Measurements from ENCODE around the gene PLA2G2C.

- no peak for TF ChIP-seq REST (IDR thresholded peaks at IDR 0.05; ENCODE audit: insufficient read depth in 1 of 2, low read depth in 2 of 2, low read length in 2 of 2)
- no peak for TF ChIP-seq TAF1 (IDR thresholded peaks at IDR 0.05; ENCODE audit: borderline replicate concordance, insufficient read depth, low read length)
- no peak for TF ChIP-seq POLR2AphosphoS5 (IDR thresholded peaks at IDR 0.05; ENCODE audit: low read depth, low read length)
- no peak for TF ChIP-seq SIN3A (IDR thresholded peaks at IDR 0.05; ENCODE audit: borderline replicate concordance, insufficient read depth, low read length)
These were observed 3.3 kb upstream of the PLA2G2C start for GRCh38 chr1:20189664-20190063.
